Fibroblast of pulmonary artery (primary cell): ENCODE measurements around the gene LTBP4.

ENCODE experiments used
- DNase-seq: peaks from one replicate; pipeline ENCODE4 v3.0.0-alpha.2; 2010; ENCODE audit warnings: low read depth
- H3K4me3 ChIP-seq: replicated peaks from 2 replicates; pipeline ENCODE4 v1.5.1; 2011; ENCODE audit warnings: low read depth, mild to moderate bottlenecking, control low read depth, low read length, moderate library complexity
- CTCF ChIP-seq: IDR thresholded peaks from 2 replicates; pipeline ENCODE4 v1.5.1; 2011; ENCODE audit warnings: mild to moderate bottlenecking, control low read depth, low read length, inconsistent platforms; ENCODE audit errors: missing control alignments

LTBP4 gene

GRCh38 chr19:40567750-40568494, 33.2 kb upstream of the LTBP4 start:
- H3K4me3 ChIP-seq = peak overlapping the region; percentile 21
- no peak for TF ChIP-seq CTCF
- DNase-seq = no peak

GRCh38 chr19:40570313-40571004, 30.7 kb upstream of the LTBP4 start:
- peak overlapping the region; percentile 59 for H3K4me3 ChIP-seq
- no peak for TF ChIP-seq CTCF
- peak; percentile 100 for DNase-seq

GRCh38 chr19:40571005-40571318, 30.2 kb upstream of the LTBP4 start:
- H3K4me3 ChIP-seq = peak overlapping the region; percentile 7
- TF ChIP-seq CTCF = no peak
- no peak for DNase-seq

- no peak for DNase-seq
- no peak for TF ChIP-seq CTCF
- no peak overlapping the region for H3K4me3 ChIP-seq
Measured at GRCh38 chr19:40571831-40572495, 29.2 kb upstream of the LTBP4 start.

GRCh38 chr19:40575326-40575725, 25.8 kb upstream of the LTBP4 start:
- TF ChIP-seq CTCF = no peak
- no peak for DNase-seq
- no peak overlapping the region for H3K4me3 ChIP-seq

- peak overlapping the region; percentile 93 for H3K4me3 ChIP-seq
- TF ChIP-seq CTCF = no peak
- DNase-seq = no peak
Measured at GRCh38 chr19:40576151-40576584, 25.0 kb upstream of the LTBP4 start.
